NB4 (cell line): ENCODE data around the gene MED13L.

Experiments
- CTCF ChIP-seq: IDR thresholded peaks from one replicate; pipeline ENCODE4 v1.5.1; 2012; ENCODE audit warnings: low read depth, low read length
- MAX ChIP-seq: IDR thresholded peaks from 2 replicates; pipeline ENCODE4 v1.6.1; 2011; ENCODE audit warnings: low read depth, low read length
- MYC ChIP-seq: IDR thresholded peaks from 2 replicates; pipeline ENCODE4 v1.6.1; 2011; ENCODE audit warnings: low read depth, low read length
- POLR2A ChIP-seq: IDR thresholded peaks from 2 replicates; pipeline ENCODE4 v1.6.1; 2011; ENCODE audit warnings: mild to moderate bottlenecking; ENCODE audit not compliant: insufficient read length; ENCODE audit errors: extremely low read depth

- TF ChIP-seq CTCF (no peak), POLR2A (no peak), MYC (no peak), MAX (no peak)
Observed at GRCh38 chr12:116074686-116075085, 202.8 kb downstream of the MED13L start.
